ENCODE measurements around the gene ADAMTS4. TPM values are rescaled to one million over a fixed set of nuclear protein-coding genes. Genes with fewer than 3 reads are reported as not detected.

ADAMTS4 gene
- polyA plus RNA-seq, 4 donors = 0.66 to 1.4 (median 1.0) TPM

DNA sequence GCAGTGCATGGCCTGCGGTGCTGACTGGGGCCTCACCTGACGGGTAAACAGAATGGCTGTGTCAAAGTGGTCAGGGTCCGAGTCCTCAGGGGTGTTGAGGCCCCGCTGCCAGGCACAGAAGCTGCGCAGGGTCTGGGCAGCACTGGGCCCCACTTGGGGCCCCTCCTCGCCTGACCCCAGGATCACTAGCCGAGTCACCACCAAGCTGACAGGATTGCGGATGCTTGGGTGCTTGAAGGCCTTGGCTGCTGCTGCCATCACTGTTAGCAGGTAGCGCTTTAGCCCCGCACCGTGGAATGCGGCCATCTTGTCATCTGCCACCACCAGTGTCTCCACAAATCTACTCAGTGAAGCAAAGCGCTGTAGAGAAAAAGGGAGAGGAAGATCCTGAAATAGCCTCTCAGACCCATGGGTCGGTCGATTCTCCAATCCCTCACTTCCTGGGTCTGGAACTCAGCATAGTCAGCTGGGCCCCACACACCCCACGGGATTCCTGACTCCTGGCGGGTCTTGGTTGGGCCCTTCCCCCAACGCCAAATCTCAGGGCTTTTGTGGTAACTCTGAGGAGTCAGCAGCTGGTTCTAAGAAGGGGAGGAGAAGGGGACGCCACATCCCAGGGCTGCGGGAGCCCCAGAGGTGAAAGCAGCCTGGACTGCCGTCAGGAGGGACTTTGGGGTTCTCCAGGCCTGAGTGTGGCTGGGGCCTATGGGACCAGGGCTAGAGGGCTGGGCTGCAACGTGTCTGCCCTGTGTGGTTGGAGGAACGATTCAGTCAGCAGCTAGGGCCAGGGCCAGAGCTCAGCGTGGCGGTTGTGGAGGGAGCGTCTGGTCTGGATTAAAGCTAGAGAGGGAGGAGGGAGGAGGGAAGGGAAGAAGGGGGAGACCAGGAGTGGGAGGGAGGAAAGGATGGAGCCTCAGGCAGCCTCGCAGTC lies 2.1 kb downstream of the ADAMTS4 start:
- no peak for DNase-seq (ENCODE audit: low read depth in 4 of 4, low spot score in 3 of 4)

DNA sequence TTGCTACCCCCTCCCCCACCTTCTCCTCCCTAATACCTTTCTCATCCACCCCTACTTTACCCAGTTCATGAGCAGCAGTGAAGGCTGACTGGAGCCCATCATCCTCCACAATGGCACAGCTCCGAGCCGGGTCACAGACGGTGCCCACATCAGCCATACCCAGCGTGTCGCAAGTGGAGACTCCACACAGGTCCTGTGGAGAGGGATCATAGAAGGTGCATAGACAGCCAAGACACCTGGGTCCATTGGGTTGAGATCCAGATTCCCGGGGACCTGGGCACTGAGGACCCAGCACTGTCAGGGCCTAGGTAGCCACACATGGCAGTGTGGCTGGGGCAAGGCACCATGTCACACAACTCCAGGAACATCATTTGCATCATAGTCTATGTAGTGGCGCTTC lies 2.7 kb downstream of the ADAMTS4 start:
- DNase-seq (ENCODE audit: low read depth in 4 of 4, low spot score in 3 of 4) = no peak

DNA sequence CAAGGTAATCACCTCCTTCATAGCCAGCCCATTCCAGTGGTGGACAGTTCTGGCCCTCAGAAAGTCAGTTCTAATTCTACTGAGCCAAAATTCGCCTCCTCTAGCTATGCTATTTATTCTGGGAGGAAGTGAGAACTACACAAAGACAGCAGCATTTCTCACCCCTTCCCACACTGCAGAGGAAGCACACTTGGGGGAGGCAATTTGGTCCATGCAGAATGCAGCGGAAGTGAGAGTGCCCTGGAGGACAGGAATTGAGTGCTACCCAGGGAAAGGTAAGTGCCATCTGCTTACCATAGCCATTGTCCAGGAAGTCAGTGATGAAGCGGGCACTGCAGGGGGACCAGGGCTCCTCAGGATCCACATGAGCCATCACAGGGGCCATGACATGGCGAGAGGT lies 3.7 kb downstream of the ADAMTS4 start:
- DNase-seq (ENCODE audit: low read depth in 4 of 4, low spot score in 3 of 4) = no peak

DNA sequence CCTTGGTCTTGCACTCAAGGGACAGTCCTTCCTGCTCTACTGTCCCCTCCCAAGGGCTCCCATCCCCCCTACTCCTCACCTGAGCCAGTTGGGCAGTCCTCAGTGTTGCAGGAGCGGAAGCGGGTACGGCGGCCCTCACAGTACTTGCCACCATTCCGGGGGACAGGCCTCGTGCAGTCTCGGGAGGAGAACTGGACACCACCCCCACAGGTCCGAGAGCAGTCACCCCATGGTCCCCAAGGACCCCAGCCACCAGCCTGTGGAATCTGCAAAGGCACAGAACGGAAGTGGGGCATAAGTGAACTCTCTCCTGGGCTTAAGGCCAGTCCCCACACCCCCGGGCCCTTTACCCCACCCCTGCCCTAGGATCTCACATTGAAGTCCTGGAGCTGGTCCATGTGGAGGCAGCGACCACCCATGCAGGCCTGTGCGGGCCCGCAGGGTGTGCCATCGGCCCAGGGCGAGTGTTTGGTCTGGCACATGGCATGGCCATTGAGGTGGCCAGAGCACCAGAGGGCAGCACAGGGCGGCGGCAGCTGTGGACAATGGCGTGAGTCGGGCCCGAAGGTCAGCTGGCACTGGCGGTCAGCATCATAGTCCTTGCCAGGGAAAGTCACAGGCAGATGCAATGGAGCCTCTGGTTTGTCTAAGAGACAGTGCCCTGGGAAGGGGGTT lies 5.2 kb downstream of the ADAMTS4 start:
- no peak for DNase-seq (ENCODE audit: low read depth in 4 of 4, low spot score in 3 of 4)

DNA sequence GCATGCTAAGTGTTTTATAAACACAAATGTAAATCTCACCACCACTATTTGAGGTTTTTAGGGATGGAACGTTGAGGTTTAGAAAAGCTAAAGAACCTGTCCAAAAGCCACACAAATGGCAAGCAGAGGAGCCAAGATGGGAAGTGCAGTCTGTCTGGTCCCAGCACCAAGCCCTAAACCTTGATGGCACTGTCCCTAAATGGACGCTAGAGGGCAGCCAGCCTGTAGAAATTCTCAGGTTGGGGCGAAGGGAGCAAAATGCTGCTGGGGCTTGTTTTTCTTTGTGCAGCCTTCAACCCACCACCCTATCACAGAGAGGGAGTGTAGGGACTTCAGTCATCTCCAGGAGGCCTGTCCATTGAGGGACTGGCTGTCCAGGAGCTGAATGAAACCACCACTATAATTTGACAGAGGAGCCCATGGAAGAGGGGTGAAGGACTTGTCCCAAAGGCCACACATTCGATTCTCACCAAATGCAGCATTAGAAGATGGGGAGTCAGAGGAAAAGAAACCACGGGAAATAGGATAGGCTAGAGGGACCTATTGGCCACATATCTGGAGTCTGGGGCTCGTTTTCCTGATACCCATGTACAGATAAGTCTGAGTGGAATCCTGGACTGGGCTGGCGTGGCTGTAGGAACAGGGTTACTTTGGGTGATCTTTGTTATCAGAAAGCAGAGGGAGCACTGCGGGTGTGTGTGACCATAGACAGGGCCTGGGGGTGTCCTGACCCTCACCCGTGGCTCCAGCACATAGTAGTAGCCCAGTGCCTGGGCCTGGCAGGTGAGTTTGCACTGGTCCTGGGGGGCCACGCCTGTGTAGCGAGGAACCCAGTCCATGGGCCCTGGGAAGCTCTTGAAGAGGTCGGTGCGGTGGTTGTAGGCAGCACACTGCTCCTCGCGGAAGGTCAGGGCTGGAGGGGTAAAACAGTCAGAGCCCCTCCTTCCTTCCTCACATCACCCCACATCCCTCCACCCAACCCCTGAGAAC lies 6.1 kb downstream of the ADAMTS4 start:
- DNase-seq (ENCODE audit: low read depth in 4 of 4, low spot score in 3 of 4) = no peak

DNA sequence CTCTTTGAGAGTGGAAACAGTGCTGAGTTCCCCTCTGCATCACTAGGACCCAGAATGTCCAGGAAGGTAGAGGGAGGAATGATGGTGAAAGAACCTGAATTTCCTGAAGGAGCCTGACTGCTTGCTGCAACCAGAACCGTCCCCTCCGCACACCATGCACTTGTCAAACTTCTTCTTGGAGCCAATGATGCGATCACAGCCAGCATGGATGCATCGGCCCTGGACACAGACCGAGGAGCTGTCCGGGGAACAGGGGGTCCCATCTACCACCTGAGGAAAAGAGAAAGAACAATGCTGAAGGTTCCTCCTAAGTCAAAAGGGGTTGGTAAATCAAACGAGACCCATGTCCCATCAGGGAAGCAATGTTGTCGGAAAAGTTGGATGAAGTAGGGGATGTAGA lies 6.9 kb downstream of the ADAMTS4 start:
- DNase-seq (ENCODE audit: low read depth in 4 of 4, low spot score in 3 of 4) = no peak

DNA sequence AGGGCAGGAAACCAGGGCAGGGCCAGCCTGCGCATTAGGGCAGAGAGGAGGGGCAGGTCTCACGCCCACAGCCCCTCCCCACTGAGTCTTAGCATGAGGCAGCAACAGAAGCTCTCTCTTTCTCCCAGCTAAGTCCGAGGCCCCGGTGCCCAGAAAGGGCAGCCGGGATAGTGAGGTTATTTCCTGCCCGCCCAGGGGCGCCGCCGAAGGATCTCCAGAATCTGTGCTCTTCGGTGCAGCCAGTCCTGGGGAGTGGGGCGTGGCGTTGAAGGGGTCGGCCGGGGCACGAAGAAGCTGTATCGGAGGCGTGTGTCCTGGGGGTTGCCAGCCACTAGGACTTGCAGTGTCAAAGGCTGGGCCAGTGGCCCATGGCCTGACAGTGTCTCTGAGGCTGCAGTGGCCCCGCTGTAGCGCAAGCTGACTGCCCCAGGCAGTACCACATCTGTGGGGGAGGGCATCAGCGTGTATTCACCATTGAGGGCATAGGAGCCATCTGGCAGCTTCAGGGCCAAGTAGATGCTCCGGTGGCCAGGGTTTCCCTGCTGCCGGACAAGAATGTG lies 7.8 kb downstream of the ADAMTS4 start:
- DNase-seq (ENCODE audit: low read depth in 4 of 4, low spot score in 3 of 4) = no peak

DNA sequence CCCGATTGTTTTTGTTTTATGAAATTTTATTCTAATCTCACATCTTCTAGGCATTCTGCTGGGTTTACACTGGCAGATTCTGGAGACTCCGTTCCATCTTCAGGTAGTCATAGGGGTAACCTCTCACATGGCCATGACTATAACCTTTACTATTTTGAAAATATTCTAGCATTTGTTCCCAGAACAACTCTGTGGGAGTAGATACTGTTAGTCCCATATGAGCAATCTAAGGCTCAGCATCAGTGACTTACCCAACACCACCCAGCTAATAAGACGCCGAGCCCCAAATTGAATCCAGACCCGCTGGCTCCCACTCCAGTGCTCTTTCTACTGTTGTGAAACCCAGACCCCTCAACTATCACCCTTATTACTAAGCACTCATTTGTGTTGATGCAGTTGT lies 9.8 kb downstream of the ADAMTS4 start:
- DNase-seq (ENCODE audit: low read depth in 4 of 4, low spot score in 3 of 4) = no peak

DNA sequence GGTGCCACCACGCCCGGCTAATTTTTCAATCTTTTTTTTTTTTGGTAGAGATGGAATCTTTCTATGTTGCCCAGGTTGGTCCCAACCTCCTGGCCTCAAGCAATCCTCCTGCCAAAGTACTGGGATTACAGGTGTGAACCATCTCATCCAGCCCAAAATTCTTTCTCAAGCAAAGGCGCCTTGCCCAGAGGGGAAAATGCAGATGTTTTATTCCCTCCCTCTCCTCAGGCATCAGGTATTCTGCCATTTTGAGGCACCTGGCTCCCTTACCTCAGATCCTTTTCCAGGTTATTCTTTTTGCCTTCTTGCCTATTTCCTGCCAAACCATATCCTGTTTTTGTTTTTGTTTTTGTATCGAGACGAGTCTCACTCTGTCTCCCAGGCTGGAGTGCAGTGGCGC lies 10.5 kb downstream of the ADAMTS4 start:
- DNase-seq (ENCODE audit: low read depth in 4 of 4, low spot score in 3 of 4) = no peak

DNA sequence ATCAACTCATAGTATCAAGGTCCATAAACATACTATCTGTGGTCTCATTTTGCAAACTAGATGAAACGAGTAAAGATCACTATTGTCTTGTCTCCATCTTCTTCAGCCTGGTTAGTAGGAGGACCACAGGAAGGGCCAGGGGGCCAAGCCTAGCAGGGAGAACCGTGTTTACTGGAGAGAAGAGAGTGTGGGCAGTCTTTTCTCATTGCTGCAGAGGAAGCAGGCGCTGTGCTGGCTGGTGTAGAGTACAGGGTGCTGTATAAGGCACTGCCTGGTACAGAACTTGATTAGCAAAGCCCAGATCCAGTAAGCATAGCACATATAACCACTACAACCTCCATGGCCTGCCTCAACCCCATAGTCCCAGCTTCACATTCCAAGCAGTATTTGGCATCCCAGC lies 11.5 kb downstream of the ADAMTS4 start:
- DNase-seq (ENCODE audit: low read depth in 4 of 4, low spot score in 3 of 4) = no peak

DNA sequence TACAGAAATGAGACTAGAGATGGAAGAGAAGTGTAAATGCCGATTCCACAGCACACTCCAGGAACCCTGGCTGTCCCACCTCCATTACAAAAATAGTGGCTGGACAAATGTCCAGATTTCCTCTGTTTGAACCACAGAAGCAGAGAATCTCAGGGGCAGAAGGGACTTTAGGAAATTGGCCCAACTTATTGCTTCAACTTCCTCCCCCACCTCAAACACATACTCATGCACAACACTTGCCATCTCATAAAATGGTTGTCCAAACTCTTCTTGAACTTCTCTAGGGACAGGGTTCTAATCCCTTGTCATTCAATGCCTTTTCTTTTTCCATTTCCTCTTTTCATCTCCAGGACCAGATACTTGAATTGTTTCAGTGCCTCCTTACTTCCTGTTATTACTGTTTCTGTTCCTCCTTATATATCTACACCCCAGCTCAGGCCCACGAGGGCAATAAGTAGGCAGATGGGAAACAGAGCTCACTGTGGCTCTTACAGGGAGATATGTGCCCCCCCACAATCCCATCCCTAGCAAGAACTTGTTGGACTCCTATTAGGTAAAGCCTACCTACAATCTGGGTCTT lies 13.0 kb downstream of the ADAMTS4 start:
- no peak for DNase-seq (ENCODE audit: low read depth in 4 of 4, low spot score in 3 of 4)

DNA sequence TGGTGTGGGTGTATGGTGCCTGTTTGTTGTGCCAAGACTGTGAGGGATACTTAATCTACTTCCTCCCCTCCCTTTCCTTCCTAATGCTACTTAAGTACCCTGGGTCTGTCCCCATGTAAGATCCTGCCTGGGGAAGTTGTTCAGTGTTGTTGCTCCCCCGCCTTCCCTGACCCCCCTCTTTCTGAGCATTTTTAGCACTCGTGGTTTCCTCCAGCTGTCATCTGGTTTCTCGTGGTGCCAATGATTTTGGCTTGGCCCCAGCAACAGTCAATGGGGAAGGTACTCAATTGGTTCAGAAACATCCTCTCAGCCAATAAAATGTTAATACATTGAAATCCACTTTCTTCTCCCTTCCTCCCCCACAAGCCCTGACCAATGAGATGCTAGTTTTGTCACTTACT lies 13.6 kb downstream of the ADAMTS4 start:
- DNase-seq (ENCODE audit: low read depth in 4 of 4, low spot score in 3 of 4) = no peak

DNA sequence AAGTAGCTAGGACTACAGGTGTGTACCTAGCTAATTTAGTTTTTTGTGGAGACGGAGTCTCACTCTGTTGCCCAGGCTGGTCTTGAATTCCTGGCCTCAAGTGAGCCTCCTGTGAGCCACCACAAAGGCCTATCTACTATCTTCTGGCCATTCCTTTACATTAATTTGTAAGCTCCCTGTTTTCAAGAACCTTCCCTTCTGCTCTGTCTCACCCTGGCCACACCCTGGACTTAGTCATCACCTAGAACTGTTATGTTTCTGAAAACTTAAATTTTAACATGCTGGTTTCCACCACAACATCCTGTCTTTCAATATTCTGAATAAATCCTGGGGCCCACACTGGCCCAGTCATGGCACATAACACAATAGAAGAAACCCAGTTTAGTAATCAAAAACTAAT lies 16.6 kb downstream of the ADAMTS4 start:
- no peak for DNase-seq (ENCODE audit: low read depth in 4 of 4, low spot score in 3 of 4)

DNA sequence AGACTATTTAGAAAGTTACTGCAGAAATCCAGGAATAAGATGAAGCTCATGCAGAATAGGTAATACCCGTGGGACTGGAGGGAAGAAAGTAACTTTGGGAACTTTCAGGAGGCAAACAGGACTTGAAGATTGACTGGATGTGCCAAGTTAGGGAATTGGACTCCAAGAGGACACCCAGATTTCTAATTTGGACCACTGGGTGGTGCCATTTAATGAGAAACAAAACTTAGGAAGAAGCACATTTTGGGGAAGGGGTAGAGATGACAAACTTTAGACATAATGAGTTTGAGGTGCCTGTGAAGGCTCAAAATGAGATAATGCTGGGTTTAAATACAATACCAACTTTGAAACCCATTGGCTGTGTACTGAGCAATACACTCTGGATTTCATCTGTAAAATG lies 18.2 kb downstream of the ADAMTS4 start:
- DNase-seq (ENCODE audit: low read depth in 4 of 4, low spot score in 3 of 4) = no peak

DNA sequence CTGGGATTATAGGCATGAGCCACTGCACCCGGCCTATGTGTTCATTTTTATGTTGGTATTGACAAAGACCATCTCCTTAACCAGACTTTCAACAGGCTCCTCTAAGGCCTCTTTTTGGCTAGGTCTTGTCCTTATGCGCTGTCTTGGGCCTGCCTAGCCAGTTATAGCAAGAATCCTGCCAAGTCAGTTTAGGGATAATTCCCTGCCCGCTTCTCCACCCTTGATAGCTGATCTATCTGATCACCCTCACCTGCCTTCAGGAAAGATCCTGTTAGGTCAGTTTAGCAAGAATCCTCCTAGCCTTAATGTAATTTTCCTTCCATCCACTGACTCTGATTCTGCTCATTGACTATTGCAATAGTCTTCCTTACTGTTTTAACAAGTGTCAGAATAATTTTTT lies 19.2 kb downstream of the ADAMTS4 start:
- DNase-seq (ENCODE audit: low read depth in 4 of 4, low spot score in 3 of 4) = no peak

DNA sequence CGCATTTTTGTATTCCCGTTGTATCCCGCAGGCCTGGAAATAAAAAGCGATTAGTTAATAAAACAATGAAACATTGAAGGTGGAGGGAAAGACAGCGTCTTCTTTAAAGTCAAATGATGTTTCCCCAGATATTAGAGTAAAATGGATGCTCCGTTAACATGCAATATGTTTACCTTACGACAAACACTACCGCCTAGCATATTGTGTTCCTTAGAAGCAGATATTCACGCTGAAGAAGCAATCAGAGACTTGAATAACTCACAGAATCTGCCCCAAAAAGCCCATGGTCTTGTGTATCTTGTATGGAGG lies 21.0 kb downstream of the ADAMTS4 start:
- DNase-seq (ENCODE audit: low read depth in 4 of 4, low spot score in 3 of 4) = no peak

DNA sequence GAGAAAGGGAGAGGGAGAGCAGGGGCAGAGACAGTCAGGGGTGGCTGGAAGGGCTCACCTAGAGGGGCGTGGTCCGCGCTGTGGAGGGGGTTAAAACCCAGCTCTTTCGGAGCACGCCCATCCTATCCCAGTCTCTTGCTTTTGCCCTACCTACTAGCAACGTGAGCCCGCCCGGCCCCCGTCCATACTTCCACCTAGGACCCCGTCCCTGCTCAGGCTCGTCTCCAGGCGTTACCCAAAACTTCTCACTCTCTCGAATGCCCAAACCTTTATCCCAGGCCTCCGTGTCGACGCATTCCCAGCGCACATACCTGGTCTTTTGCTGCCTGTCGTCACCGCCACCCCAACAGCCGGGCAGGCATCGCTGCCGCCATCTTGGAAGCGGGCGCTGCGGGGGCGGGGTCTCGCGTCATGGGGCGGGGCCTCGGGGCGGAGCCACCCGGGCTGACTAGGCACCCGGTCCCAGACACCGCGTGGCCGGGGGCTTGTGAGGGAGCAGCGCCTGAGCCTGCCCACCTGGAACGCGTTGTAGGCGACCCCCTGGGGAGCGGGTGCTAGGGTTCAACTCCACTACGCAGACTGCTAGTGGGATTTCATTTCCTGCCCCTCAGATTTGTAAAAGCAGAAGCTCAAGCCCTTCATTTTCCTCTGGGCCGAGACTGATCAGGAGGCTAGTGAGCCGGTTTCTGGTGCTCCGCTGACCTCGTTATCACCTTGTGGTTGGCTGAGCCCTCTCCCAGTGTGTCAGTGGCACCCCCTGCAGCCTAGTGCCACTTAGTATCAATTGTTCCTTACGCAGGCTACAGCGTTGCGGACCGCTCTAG lies 21.5 kb downstream of the ADAMTS4 start, which contains the start of gene B4GALT3:
B4GALT3 (minus strand) TSS at position 396 of the 824 bp plus-strand sequence. CDS start 1,447 bp downstream, outside the sequence.
- peak in 1 of 4 donors; percentile 86 for DNase-seq (ENCODE audit: low read depth in 4 of 4, low spot score in 3 of 4)

DNA sequence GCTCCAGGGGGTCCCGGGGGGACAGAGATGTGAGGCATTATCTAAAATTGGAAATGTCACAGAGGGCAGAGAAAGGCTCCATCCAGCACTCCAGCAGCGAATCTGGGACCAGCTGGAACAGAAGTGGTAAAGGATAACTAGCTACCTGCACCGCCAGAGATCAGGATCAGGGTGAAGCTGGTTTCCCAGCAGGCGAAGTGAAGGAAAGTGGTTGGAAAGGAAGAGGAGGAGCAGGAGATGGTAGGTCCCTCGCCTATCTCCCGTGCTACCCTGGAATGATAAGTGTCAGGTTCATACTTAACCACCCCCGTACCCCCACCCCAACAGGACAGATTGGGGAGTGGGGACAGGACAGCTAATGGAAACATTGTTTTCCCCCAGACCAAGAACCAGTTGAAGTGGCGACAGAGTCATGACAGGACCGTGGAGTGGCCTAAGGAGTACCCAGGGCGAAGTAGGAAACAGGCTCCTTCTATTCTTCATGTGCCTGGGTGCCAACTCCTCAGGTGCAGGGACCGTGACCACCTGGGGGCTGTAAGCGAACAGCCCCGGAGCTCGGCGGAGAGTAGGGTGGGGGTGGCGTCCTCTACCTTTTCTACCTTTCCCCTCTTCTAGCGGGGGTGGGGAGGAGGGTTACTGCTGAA lies 22.3 kb downstream of the ADAMTS4 start:
- DNase-seq (ENCODE audit: low read depth in 4 of 4, low spot score in 3 of 4) = no peak
